Measurements from ENCODE around the gene GALNT12.

GALNT12 gene

DNA sequence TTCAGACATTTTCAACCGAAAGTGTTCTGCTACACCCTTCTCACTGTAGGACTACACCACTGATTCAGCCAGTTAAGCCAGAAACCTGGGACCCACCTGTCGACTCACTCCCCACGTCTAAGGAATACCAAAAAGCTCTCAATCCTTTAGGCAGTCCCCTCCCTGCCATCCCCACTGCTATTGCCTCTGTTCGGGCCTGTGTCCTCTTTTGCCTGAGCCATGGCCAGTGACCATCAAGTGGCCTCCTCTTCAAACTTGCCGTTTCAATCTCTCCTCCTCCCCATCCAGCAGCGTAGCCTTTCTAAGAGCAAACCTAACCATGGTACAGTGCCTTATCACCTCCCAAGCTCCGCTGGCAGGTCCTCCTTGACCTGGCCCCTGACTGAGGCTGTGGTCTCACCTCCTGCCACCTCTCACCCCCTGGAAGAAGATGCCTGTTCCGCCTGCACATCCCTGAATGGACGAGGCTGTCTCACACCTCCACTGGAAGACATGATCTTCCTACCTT is 64.1 kb downstream of the GALNT12 start:
- no peaks in the 10 kb centered on the region for H3K27me3 ChIP-seq (ENCODE audit: insufficient read depth, low read length)

DNA sequence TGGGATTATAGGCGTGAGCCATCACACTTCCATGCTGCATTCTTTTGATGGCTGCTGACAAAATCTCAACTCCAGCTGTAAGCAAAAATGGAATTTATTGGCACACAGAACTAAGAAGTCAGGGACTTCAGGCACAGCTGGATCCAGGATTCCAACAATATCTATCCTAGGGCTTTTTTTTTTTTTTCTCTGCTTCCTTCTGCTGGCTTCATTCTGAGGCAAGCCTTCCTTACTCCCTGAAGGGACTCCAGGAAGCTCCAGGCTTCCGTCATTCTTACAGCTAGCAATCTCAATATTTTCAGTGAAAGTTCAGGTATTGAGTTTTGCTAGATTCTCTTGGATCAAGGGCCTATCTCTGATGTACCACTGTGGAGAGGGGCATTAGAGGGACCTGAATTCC is 66.1 kb downstream of the GALNT12 start:
- no peak overlapping the region for H3K27ac ChIP-seq (ENCODE audit: low read depth, low read length)
- H3K4me1 ChIP-seq (ENCODE audit: control insufficient read depth, insufficient read depth, low read length, unreplicated experiment), result peaks cover 12% of the 10 kb centered on the region
- H3K79me2 ChIP-seq (ENCODE audit: control insufficient read depth, insufficient read depth, low read length, unreplicated experiment), result no peaks in the 10 kb centered on the region
- H3K27me3 ChIP-seq (ENCODE audit: insufficient read depth, low read length), result peaks cover 12% of the 10 kb centered on the region; the same call in 1 of the 2 replicates
- no peak overlapping the region for H2AFZ ChIP-seq (ENCODE audit: low read length, unreplicated experiment)
- H3K36me3 ChIP-seq (ENCODE audit: insufficient read depth, low read length), result no peaks in the 10 kb centered on the region; the same call in 1 of the 2 replicates
- no peak overlapping the region for H3K4me3 ChIP-seq (ENCODE audit: low read depth, low read length)

More for the DNA sequence above, 64.1 kb downstream of the GALNT12 start:
- Histone ChIP-seq H3K79me2 (ENCODE audit: control insufficient read depth, insufficient read depth, low read length, unreplicated experiment) (no peaks in the 10 kb centered on the region), H2AFZ (ENCODE audit: low read length, unreplicated experiment) (no peak overlapping the region), H3K4me1 (ENCODE audit: control insufficient read depth, insufficient read depth, low read length, unreplicated experiment) (peaks cover 28% of the 10 kb centered on the region), H3K36me3 (ENCODE audit: insufficient read depth, low read length) (no peaks in the 10 kb centered on the region; the same call in 1 of the 2 replicates), H3K4me3 (ENCODE audit: low read depth, low read length) (no peak overlapping the region), H3K27ac (ENCODE audit: low read depth, low read length) (no peak overlapping the region)

DNA sequence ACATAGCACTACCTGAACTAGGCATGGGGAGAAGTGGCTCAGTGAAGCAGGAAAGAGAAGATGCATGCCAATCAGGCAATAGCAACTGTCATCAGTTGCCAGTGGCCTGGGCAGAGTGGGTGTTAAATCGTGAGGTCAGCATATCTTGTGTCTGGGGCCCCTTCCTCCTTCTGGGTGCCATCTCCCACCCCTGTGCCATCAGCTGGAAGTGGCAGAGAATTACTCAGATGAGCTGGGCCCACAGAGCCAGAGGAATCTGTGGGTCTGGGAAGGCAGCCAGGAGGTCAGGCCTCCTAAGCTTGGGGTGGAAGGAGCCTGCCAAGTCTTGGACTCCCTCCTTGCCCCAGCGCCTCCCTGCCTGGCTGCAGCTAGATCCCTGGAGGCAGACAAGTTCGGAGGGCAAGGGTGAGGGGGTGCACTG is 66.5 kb downstream of the GALNT12 start:
- Histone ChIP-seq H3K36me3 (ENCODE audit: insufficient read depth, low read length) (no peaks in the 10 kb centered on the region; the same call in 1 of the 2 replicates), H3K4me1 (ENCODE audit: control insufficient read depth, insufficient read depth, low read length, unreplicated experiment) (peaks cover 12% of the 10 kb centered on the region), H3K27me3 (ENCODE audit: insufficient read depth, low read length) (peaks cover 12% of the 10 kb centered on the region; the same call in 1 of the 2 replicates), H2AFZ (ENCODE audit: low read length, unreplicated experiment) (no peak overlapping the region), H3K4me3 (ENCODE audit: low read depth, low read length) (no peak overlapping the region), H3K79me2 (ENCODE audit: control insufficient read depth, insufficient read depth, low read length, unreplicated experiment) (no peaks in the 10 kb centered on the region), H3K27ac (ENCODE audit: low read depth, low read length) (no peak overlapping the region)

DNA sequence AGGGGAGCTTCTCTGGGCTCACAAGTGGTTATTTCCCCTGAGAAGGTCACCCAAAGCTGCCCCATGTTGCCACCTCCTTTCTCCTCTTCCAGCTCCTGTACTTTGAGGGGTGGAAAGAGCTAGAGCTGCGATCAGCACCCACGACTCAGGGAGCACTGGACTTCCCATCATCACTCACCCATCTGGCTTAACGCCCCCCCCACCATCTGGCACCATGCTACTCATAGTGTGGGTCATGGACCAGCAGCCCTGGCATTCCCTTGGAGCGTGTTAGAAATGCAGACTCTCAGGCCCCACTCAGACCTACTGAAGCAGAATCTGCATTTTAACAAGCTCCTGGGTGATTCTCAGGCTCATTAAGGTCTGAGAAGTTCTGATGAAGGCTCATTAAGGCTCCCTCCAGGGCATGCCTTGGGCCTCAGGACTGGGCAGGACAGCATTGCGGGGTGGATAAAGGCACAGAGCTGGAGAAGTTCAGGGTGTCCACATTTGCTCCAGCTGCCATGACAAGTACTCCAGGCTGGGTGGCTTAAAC is 67.3 kb downstream of the GALNT12 start:
- H2AFZ ChIP-seq (ENCODE audit: low read length, unreplicated experiment), result no peak overlapping the region
- no peaks in the 10 kb centered on the region for H3K79me2 ChIP-seq (ENCODE audit: control insufficient read depth, insufficient read depth, low read length, unreplicated experiment)
- H3K36me3 ChIP-seq (ENCODE audit: insufficient read depth, low read length), result no peaks in the 10 kb centered on the region
- peaks cover 18% of the 10 kb centered on the region; the same call in 1 of the 2 replicates for H3K27me3 ChIP-seq (ENCODE audit: insufficient read depth, low read length)
- H3K27ac ChIP-seq (ENCODE audit: low read depth, low read length), result no peak overlapping the region
- no peak overlapping the region for H3K4me3 ChIP-seq (ENCODE audit: low read depth, low read length)
- H3K4me1 ChIP-seq (ENCODE audit: control insufficient read depth, insufficient read depth, low read length, unreplicated experiment), result peaks cover 12% of the 10 kb centered on the region

DNA sequence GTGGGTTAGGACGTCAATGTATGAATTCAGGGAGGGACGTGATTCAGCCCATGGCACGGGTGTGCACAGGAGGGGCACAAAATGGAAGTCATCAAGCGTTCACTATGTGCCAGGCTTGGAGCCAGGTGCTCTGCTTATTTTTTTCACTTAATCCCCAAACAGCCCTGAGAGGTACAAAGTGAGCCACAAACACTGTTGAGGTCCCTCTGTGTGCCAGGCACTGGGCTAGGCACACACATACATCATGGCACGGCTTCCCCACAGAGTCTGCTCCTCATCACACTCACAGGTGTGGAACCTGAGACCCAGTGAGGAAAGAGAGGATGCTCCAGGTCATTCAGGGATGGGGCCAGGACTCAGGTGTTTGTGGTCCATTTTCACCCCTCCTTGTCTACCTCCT is 68.1 kb downstream of the GALNT12 start:
- Histone ChIP-seq H3K27ac (ENCODE audit: low read depth, low read length) (no peak overlapping the region), H3K4me1 (ENCODE audit: control insufficient read depth, insufficient read depth, low read length, unreplicated experiment) (peaks cover 9% of the 10 kb centered on the region), H3K4me3 (ENCODE audit: low read depth, low read length) (no peak overlapping the region), H3K79me2 (ENCODE audit: control insufficient read depth, insufficient read depth, low read length, unreplicated experiment) (no peaks in the 10 kb centered on the region), H3K36me3 (ENCODE audit: insufficient read depth, low read length) (no peaks in the 10 kb centered on the region), H2AFZ (ENCODE audit: low read length, unreplicated experiment) (no peak overlapping the region), H3K27me3 (ENCODE audit: insufficient read depth, low read length) (peaks cover 25% of the 10 kb centered on the region; the same call in 1 of the 2 replicates)

- Histone ChIP-seq H3K27ac (ENCODE audit: low read depth, low read length) (no peak overlapping the region), H3K36me3 (ENCODE audit: insufficient read depth, low read length) (no peaks in the 10 kb centered on the region), H3K4me1 (ENCODE audit: control insufficient read depth, insufficient read depth, low read length, unreplicated experiment) (peaks cover 9% of the 10 kb centered on the region), H3K4me3 (ENCODE audit: low read depth, low read length) (no peak overlapping the region), H3K79me2 (ENCODE audit: control insufficient read depth, insufficient read depth, low read length, unreplicated experiment) (no peaks in the 10 kb centered on the region), H3K27me3 (ENCODE audit: insufficient read depth, low read length) (peaks cover 25% of the 10 kb centered on the region; the same call in 1 of the 2 replicates), H2AFZ (ENCODE audit: low read length, unreplicated experiment) (no peak overlapping the region)
Observed at GRCh38 chr9:98877311-98877710, 69.8 kb downstream of the GALNT12 start.

- Histone ChIP-seq H3K79me2 (ENCODE audit: control insufficient read depth, insufficient read depth, low read length, unreplicated experiment) (no peaks in the 10 kb centered on the region), H3K36me3 (ENCODE audit: insufficient read depth, low read length) (no peaks in the 10 kb centered on the region), H2AFZ (ENCODE audit: low read length, unreplicated experiment) (no peak overlapping the region), H3K27me3 (ENCODE audit: insufficient read depth, low read length) (peaks cover 27% of the 10 kb centered on the region; the same call in 1 of the 2 replicates), H3K4me1 (ENCODE audit: control insufficient read depth, insufficient read depth, low read length, unreplicated experiment) (peaks cover under 1% of the 10 kb centered on the region), H3K4me3 (ENCODE audit: low read depth, low read length) (no peak overlapping the region), H3K27ac (ENCODE audit: low read depth, low read length) (no peak overlapping the region)
Observed at GRCh38 chr9:98879094-98879962, 71.9 kb downstream of the GALNT12 start.

GRCh38 chr9:98879963-98880310 is 72.5 kb downstream of the GALNT12 start:
- H3K79me2 ChIP-seq (ENCODE audit: control insufficient read depth, insufficient read depth, low read length, unreplicated experiment), result no peaks in the 10 kb centered on the region
- peaks cover 27% of the 10 kb centered on the region; the same call in 1 of the 2 replicates for H3K27me3 ChIP-seq (ENCODE audit: insufficient read depth, low read length)
- H2AFZ ChIP-seq (ENCODE audit: low read length, unreplicated experiment), result no peak overlapping the region
- no peaks in the 10 kb centered on the region for H3K36me3 ChIP-seq (ENCODE audit: insufficient read depth, low read length)
- no peak overlapping the region for H3K4me3 ChIP-seq (ENCODE audit: low read depth, low read length)
- H3K4me1 ChIP-seq (ENCODE audit: control insufficient read depth, insufficient read depth, low read length, unreplicated experiment), result no peaks in the 10 kb centered on the region
- no peak overlapping the region for H3K27ac ChIP-seq (ENCODE audit: low read depth, low read length)

DNA sequence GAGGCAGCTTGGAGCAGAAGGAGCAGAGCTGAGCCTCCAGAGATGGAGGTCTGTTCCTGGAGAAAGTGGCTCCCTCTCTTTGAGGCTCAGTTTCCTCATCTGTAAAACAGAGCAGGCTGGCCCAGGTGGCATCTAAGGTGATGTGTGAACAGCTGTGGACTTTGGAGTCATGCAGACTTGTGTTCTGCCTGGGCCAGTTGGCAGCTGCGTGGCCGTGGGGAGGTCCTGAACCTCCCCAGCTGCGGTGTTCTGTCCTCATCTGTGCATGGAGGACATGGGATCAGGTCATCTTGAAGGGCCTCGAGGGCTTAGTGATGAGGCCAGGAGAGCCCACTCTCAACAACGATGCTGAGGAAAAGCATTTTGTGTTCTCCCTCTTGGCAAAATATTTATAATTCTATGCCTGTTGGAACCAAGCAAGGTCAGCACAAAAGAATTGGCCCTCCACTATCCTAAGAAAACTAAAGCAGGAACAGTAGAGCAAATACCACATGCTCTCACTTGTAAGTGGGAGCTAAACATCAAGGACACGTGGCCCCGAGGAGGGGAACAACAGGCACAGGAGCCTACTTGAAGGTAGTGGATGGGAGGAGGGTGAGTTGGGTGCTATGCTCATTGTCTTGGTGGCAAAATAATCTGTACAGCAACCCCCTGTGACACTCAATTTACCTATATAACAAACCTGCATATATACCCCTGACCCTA is 73.0 kb downstream of the GALNT12 start:
- Histone ChIP-seq H3K4me3 (ENCODE audit: low read depth, low read length) (no peak overlapping the region), H3K4me1 (ENCODE audit: control insufficient read depth, insufficient read depth, low read length, unreplicated experiment) (no peaks in the 10 kb centered on the region), H3K79me2 (ENCODE audit: control insufficient read depth, insufficient read depth, low read length, unreplicated experiment) (no peaks in the 10 kb centered on the region), H3K36me3 (ENCODE audit: insufficient read depth, low read length) (no peaks in the 10 kb centered on the region), H3K27me3 (ENCODE audit: insufficient read depth, low read length) (peaks cover 27% of the 10 kb centered on the region; the same call in 1 of the 2 replicates), H2AFZ (ENCODE audit: low read length, unreplicated experiment) (no peak overlapping the region), H3K27ac (ENCODE audit: low read depth, low read length) (no peak overlapping the region)

GRCh38 chr9:98881356-98881755 is 73.9 kb downstream of the GALNT12 start:
- H3K79me2 ChIP-seq (ENCODE audit: control insufficient read depth, insufficient read depth, low read length, unreplicated experiment), result no peaks in the 10 kb centered on the region
- no peak overlapping the region for H2AFZ ChIP-seq (ENCODE audit: low read length, unreplicated experiment)
- no peaks in the 10 kb centered on the region for H3K4me1 ChIP-seq (ENCODE audit: control insufficient read depth, insufficient read depth, low read length, unreplicated experiment)
- no peaks in the 10 kb centered on the region for H3K36me3 ChIP-seq (ENCODE audit: insufficient read depth, low read length)
- peaks cover 27% of the 10 kb centered on the region; the same call in 1 of the 2 replicates for H3K27me3 ChIP-seq (ENCODE audit: insufficient read depth, low read length)
- no peak overlapping the region for H3K4me3 ChIP-seq (ENCODE audit: low read depth, low read length)
- H3K27ac ChIP-seq (ENCODE audit: low read depth, low read length), result no peak overlapping the region

Data from ACC112 (cell line).